HG03175 (cell line): Measurements from ENCODE around the gene SEMA4G.

ENCODE experiments used
- ATAC-seq: cut with Tn5 transposase; IDR thresholded peaks from one replicate; pipeline ENCODE4 v1.9.1; 2021; ENCODE audit warnings: mild to moderate bottlenecking, moderate library complexity; ENCODE audit not compliant: unreplicated experiment

Gene SEMA4G

GRCh38 chr10:101007099-101007711 is 37.9 kb downstream of the SEMA4G start:
- ATAC-seq = no peak

GRCh38 chr10:101007915-101008822 is 38.9 kb downstream of the SEMA4G start:
- no peak for ATAC-seq

- ATAC-seq = no peak
Measured at GRCh38 chr10:101008823-101009423, 39.6 kb downstream of the SEMA4G start.

- ATAC-seq = no peak
Measured at GRCh38 chr10:101010329-101010728, 41.0 kb downstream of the SEMA4G start.

- ATAC-seq = no peak
Measured at GRCh38 chr10:101011517-101012423, 42.5 kb downstream of the SEMA4G start.

- peak; percentile 77 for ATAC-seq
Measured at GRCh38 chr10:101012525-101013364, 43.4 kb downstream of the SEMA4G start.

GRCh38 chr10:101013365-101013825 is 44.1 kb downstream of the SEMA4G start:
- no peak for ATAC-seq

- ATAC-seq = no peak
Measured at GRCh38 chr10:101014230-101014884, 45.1 kb downstream of the SEMA4G start.

- ATAC-seq = no peak
Measured at GRCh38 chr10:101014966-101015581, 45.8 kb downstream of the SEMA4G start.

GRCh38 chr10:101015582-101015973 is 46.3 kb downstream of the SEMA4G start:
- no peak for ATAC-seq

- ATAC-seq = no peak
Measured at GRCh38 chr10:101016814-101017213, 47.5 kb downstream of the SEMA4G start.

- ATAC-seq = no peak
Measured at GRCh38 chr10:101018118-101018599, 48.9 kb downstream of the SEMA4G start.

- ATAC-seq = no peak
Measured at GRCh38 chr10:101018600-101019439, 49.5 kb downstream of the SEMA4G start.
